Left lung (tissue), 10 donors: ENCODE results near the gene PHACTR4. TPM values are rescaled to one million over a fixed set of nuclear protein-coding genes. Genes with fewer than 3 reads are reported as not detected.
"Not testable (repeated sequence)": the region's sequence is repeated elsewhere in the genome, so short reads cannot be mapped to it uniquely, and the experiment has no call there.

Experiments used
- ATAC-seq: fragments of 200-7000 bp; cut with Tn5 transposase; one replicate; pipeline ENCODE4 v1.9.1; 2020; ENCODE audit warnings: moderate library complexity
- DNase-seq, 4 donors: peaks; one replicate each; pipeline ENCODE4 v3.0.0-alpha.2; 2013 to 2020
- H3K27ac ChIP-seq, 2 donors: fragments of 200-600 bp; sonication (generic) in 1 of 2; one replicate each; pipeline versions ENCODE4 v1.5.0 to v1.8.0; 2020 to 2021
- H3K27me3 ChIP-seq, 2 donors: fragments of 200-600 bp; sonication (generic) in 1 of 2; one replicate each; pipeline versions ENCODE4 v1.5.0 to v1.8.0; 2020 to 2021
- H3K36me3 ChIP-seq, 2 donors: fragments of 200-600 bp; sonication (generic) in 1 of 2; one replicate each; pipeline versions ENCODE4 v1.5.0 to v1.8.0; 2020 to 2021
- H3K4me1 ChIP-seq, 2 donors: fragments of 200-600 bp; one replicate each; pipeline ENCODE4 v1.8.0; 2021
- H3K4me3 ChIP-seq, 2 donors: fragments of 200-600 bp; sonication (generic) in 1 of 2; one replicate each; pipeline versions ENCODE4 v1.5.0 to v1.8.0; 2020 to 2021; ENCODE audit warnings: mild to moderate bottlenecking in 1 of 2
- H3K9me3 ChIP-seq, 2 donors: fragments of 200-600 bp; sonication (generic) in 1 of 2; one replicate each; pipeline versions ENCODE4 v1.5.0 to v1.8.0; 2020 to 2021
- CTCF ChIP-seq, 2 donors: fragments of 200-600 bp; sonication (generic) in 1 of 2; IDR thresholded peaks; one replicate each; pipeline versions ENCODE4 v1.5.0 to v1.8.0; 2021; ENCODE audit warnings: antibody characterized with exemption in 2 of 2
- intact Hi-C, 2 donors: fragments of 100-400 bp; cut with DNase I; formaldehyde crosslinking; loops; one replicate each; pipeline versions ENCODE4 v1.11.2 to v1.14.2; 2022
- polyA plus RNA-seq, 6 donors: library from polyadenylated mRNA; unstranded; fragments of 120-200 nt; gene quantifications; one replicate each; pipeline ENCODE4 v1.2.1, GENCODE V29; 2013; ENCODE audit not compliant: insufficient read length in 6 of 6
- total RNA-seq, 2 donors: library from RNA; stranded (reverse); fragmentation: NEBNext Ultra II Directional; extraction: Animal tissue kit (Norgen Biotek cat#: 25700); gene quantifications; one replicate each; pipeline ENCODE4 v1.2.1, GENCODE V29; 2021
- donor health status: DM: no; HTN: yes; CAD: no.
- donor health status: DM: no; HTN: no; CAD: no.

Gene PHACTR4
- total and polyA plus RNA-seq, 8 donors, result 39.7 to 73.8 (median 65.6) TPM

GRCh38 chr1:28326984-28327383 lies 42.6 kb upstream of the PHACTR4 start:
- Histone ChIP-seq H3K4me1 (peaks cover 9 to 37% of the 10 kb centered on the region in 2 donors), H3K27me3 (no peaks in the 10 kb centered on the region), H3K27ac (peak overlapping the region in 1 of 2 donors; percentile 50), H3K36me3 (peaks cover 0 to 12% of the 10 kb centered on the region in 2 donors), H3K4me3 (no peak overlapping the region), H3K9me3 (no peaks in the 10 kb centered on the region)
- intact Hi-C loops, result loop anchor here in 1 of 2 donors (10.0 kb wide), 1 partner anchor 62 kb away; no protein-coding TSS in a partner anchor
- ATAC-seq, result no peak
- DNase-seq, result no peak
- TF ChIP-seq CTCF (IDR thresholded peaks at IDR 0.05), result no peak

GRCh38 chr1:28327431-28327830 lies 42.1 kb upstream of the PHACTR4 start:
- Histone ChIP-seq H3K4me1 (peaks cover 9 to 37% of the 10 kb centered on the region in 2 donors), H3K36me3 (peaks cover 0 to 16% of the 10 kb centered on the region in 2 donors), H3K27ac (peak overlapping the region in 1 of 2 donors; percentile 50)
- H3K27me3 ChIP-seq, ATAC-seq, H3K9me3 ChIP-seq, DNase-seq, H3K4me3 ChIP-seq: not testable (repeated sequence)
- intact Hi-C loops, result loop anchor here in 1 of 2 donors (10.0 kb wide), 1 partner anchor 63 kb away; no protein-coding TSS in a partner anchor

GRCh38 chr1:28328228-28328648 lies 41.3 kb upstream of the PHACTR4 start:
- Histone ChIP-seq H3K9me3 (no peaks in the 10 kb centered on the region), H3K4me1 (peaks cover 9 to 37% of the 10 kb centered on the region in 2 donors), H3K4me3 (peak overlapping the region; percentile 56 to 59), H3K27ac (peak overlapping the region; percentile 86 to 95), H3K27me3 (no peaks in the 10 kb centered on the region), H3K36me3 (peaks cover 0 to 22% of the 10 kb centered on the region in 2 donors)
- DNase-seq (peak in 1 of 4 donors; percentile 70), ATAC-seq (no peak)
- intact Hi-C loops, result loop anchor here in 1 of 2 donors (10.0 kb wide), 1 partner anchor 63 kb away; no protein-coding TSS in a partner anchor
- no peak for TF ChIP-seq CTCF (IDR thresholded peaks at IDR 0.05)

- peak; percentile 48 for ATAC-seq
- H3K36me3 ChIP-seq, result peaks cover 0 to 36% of the 10 kb centered on the region in 2 donors
- intact Hi-C loops, result loop anchor here in 1 of 2 donors (10.0 kb wide), 1 partner anchor 65 kb away; no protein-coding TSS in a partner anchor
- H3K4me1 ChIP-seq, result peaks cover 9 to 37% of the 10 kb centered on the region in 2 donors
- H3K27me3 ChIP-seq, result no peaks in the 10 kb centered on the region
- peak overlapping the region; percentile 56 to 59 for H3K4me3 ChIP-seq
- H3K27ac ChIP-seq, result peak overlapping the region; percentile 86 to 95
- no peaks in the 10 kb centered on the region for H3K9me3 ChIP-seq
- peak in 2 of 4 donors; percentile 9 to 83 for DNase-seq
- no peak for TF ChIP-seq CTCF (IDR thresholded peaks at IDR 0.05)
Measured at GRCh38 chr1:28329395-28330153, 40.0 kb upstream of the PHACTR4 start.

- ATAC-seq (no peak), DNase-seq (no peak)
- peaks cover 0 to 30% of the 10 kb centered on the region in 2 donors for H3K36me3 ChIP-seq
- intact Hi-C loops, result no loop called here
- H3K27ac ChIP-seq, result no peak overlapping the region
- no peaks in the 10 kb centered on the region for H3K9me3 ChIP-seq
- H3K4me3 ChIP-seq, result no peak overlapping the region
- no peaks in the 10 kb centered on the region for H3K4me1 ChIP-seq
- no peaks in the 10 kb centered on the region for H3K27me3 ChIP-seq
- no peak for TF ChIP-seq CTCF (IDR thresholded peaks at IDR 0.05)
Measured at GRCh38 chr1:28338897-28339296, 30.6 kb upstream of the PHACTR4 start.
